ENCODE results near the gene OR4K5. TPM values are rescaled to one million over a fixed set of nuclear protein-coding genes. Genes with fewer than 3 reads are reported as not detected.
"Not testable (repeated sequence)": the region's sequence is repeated elsewhere in the genome, so short reads cannot be mapped to it uniquely, and the experiment has no call there.

The OR4K5 gene, protein sequence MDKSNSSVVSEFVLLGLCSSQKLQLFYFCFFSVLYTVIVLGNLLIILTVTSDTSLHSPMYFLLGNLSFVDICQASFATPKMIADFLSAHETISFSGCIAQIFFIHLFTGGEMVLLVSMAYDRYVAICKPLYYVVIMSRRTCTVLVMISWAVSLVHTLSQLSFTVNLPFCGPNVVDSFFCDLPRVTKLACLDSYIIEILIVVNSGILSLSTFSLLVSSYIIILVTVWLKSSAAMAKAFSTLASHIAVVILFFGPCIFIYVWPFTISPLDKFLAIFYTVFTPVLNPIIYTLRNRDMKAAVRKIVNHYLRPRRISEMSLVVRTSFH
- not detected in 2 replicates for total RNA-seq

DNA sequence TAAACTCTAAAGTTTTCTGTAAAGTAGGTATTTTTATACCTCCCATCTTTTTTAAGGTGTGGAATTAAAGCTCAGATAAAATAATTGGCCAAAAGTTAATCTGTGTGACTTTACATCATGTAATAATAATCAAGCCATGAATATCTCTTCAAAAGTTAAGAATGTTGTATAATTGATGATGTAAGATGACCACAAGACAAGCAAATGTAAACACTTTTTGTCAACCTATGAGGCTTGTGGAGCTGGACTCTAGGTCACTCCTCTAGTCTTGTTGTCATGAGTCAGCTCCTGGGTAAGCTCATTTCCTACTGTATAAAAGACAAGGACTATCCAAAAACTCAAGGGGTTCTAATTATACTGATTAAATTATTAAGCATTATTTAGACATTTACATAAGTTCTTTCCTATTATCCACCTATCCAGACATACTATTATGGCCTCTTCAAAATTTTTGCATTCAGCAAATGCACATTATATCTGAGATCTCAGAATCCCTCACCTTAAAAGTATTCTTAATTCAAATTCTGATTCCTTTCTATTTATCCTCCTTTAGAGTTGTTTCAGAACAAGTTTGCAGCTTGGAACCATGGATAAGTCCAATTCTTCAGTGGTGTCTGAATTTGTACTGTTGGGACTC, at the start of gene OR4K5:
OR4K5 (plus strand) TSS at position 587 of the 637 bp plus-strand sequence; CDS start at position 587, 0 bp downstream.
- DNase-seq (ENCODE audit: low read depth in 2 of 2) = no peak

DNA sequence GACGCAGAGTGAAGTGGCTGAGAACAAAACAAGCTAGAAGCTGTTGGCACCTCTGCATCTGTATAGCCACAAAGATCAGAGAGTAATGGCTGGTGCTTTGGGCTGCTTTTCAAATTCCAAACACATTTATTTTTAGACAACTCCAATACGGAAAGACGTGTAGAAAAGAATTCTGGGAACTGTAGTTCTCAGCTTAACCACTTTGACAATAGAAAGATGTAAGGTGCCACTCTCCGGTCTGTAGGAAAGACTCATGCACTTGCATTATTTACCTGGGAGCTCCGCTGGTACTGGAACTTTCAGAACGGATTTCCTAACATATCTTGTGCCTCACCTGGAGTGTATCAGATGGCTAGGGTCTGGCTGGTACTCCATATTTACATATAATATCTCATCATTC, 47.2 kb upstream of the OR4K5 start:
- DNase-seq (ENCODE audit: low read depth in 2 of 2) = no peak

DNA sequence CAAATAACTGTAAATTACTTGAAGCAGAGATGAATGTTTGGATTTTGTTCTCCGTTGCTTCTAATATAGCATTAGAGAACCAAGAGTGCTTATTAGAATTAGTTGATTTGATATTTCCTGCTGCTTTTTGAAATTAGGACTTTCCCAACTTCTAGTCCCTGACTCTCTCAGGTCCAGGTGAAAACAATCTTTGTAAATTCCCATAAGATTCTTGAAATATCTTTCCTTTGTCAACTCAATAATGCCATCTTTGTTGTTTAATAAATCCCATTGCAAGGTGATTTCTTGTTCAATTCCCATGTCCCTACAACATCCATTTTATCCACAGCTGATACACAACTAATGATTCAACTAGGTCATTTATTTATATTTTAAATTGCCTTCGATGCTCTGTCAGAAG, 45.6 kb upstream of the OR4K5 start, which contains the start of gene OR4K2:
OR4K2 (plus strand) TSS at position 301 of the 400 bp plus-strand sequence. CDS start 1,126 bp downstream, outside the sequence.
- DNase-seq (ENCODE audit: low read depth in 2 of 2) = no peak

DNA sequence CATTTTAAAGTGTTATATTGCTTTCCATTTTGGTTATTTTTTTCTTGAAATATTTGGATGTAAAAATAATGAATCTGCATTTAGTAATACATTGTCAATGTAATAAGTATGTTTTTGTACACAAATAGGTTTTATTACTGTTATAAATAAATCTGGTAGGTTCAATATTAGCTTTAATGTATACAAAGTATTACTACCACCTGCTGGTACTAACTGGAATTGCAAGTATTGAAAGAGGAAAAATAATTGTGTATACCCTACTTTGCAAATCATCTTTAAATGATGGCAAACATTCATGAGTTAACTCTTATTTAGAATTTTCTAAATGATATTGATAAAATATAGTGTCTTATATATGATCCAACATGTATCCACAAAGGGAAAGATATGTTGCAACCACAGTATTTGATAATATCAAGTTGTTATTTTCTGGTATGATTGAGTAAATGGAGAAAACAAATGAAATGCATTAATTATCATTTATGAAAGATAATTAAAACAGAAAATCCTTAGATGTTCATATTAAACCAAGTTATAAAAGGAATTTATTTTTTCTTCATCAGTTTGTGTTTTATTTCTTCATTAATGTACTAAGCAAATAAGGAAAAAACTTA, 42.3 kb upstream of the OR4K5 start:
- peak in 1 of 2 donors; percentile 5 for DNase-seq (ENCODE audit: low read depth in 2 of 2)

DNA sequence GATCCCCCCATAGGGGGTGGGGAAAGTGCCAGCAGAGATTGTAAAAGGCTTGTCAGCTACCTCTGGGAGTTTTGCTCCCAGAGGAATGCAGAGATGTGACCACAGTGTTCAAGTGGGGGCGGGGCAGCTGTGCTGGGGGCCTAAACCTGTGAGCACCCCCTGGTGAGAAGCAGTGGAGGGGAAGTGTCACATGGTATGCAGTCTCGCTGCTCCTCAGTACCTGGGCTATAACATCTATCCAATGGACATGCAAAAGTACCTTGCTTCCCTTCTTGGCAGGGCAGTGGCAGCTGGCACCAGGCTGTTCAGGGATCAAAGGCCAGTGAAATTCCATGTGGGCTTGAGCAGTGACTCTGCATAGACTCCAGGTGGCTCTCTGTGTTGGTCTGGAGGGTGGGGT, 25.1 kb upstream of the OR4K5 start:
- no peak for DNase-seq (ENCODE audit: low read depth in 2 of 2)

DNA sequence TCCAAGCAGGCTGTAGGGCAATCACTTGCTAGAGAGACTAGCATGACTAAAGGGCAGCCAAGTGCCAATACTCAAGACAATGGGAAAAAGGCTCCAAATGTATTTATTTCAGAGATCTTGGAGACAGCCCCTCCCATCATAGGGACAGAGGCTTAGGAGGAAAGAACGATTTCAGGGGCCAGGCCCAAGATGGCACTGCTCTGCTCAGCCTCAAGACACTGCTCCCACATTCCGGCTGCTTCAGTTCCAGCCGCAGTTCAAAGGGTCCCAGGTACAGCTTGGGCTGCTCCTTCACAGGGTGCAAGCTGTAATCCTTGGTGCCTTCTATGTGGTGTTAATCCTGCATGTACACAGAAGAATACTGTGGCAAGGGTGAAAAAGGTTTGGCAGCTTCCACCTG, 19.4 kb upstream of the OR4K5 start:
- DNase-seq (ENCODE audit: low read depth in 2 of 2) = no peak

DNA sequence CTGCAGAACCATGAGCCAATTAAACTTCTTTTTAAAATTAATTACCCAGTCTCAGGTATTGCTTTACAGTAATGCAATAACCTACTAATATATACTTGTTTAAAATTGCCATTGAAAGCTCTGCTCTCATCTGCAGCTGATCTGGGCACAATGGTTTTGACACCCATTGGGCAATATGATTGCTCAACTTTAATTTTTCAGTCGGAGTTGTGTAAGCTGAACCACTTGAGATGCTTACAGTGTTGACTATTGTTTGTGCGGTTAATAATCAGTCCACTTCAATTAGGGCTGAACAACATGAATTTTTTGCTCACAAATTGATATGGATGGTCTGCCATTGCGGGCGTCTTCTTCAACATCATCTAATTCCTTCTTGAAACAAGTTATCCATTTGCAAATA, 18.0 kb upstream of the OR4K5 start:
- DNase-seq (ENCODE audit: low read depth in 2 of 2) = no peak

DNA sequence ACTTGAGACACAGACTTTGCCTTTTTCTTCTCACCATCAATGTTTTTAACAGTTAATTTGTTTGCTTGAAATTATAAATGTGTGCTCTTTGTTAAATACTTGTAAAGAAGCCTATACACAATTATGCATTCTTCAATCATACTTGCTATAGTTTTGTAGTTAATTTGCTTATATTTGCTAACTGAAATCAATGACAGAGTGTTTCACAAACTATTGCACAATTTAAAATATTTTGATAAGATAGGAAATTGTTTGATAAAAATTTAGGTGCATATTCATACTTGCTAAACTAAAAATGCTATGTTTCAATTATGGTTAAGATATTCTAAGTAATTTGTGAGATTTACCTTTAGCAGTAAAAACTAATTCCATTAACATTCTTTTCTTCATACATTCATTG, 13.7 kb upstream of the OR4K5 start:
- DNase-seq (ENCODE audit: low read depth in 2 of 2) = no peak

DNA sequence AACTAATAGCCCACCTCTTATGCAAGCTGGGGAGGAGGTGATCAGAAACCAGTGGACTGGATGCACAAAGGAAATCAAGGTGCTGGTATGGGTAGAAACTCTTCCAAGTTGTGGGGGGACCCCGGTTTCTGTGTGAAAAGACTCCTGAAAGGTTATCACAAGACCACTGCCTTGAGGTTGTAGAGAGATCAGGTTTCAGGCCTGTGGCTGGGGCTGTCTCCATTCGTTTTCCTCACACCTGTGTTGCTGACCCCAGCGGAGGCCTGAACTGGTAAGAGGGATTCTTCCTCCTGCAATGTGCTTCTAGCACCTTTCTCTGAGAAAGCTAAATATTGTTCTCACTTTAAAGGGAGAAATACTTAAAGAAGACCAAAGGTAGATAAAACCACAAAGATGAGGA, 9.3 kb upstream of the OR4K5 start:
- no peak for DNase-seq (ENCODE audit: low read depth in 2 of 2)

DNA sequence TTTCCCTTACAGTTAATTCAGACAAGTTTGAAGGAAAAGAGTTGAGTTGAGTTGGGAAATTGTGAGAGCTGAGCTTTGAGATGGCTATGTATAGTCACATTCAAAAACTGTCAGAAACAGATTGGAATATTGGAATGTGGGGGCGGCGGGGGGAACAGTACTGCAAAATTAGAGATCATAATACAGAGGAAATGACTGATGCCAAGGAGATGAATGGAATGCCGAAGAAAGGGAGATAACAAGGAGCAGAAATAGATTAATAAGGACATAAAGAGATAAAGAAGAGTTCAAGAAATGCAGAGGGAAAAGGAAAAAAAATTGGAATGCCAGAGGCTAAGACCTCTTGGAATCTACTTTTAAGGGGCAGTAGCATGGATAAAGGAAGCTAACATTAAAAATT, 3.2 kb upstream of the OR4K5 start:
- no peak for DNase-seq (ENCODE audit: low read depth in 2 of 2)

DNA sequence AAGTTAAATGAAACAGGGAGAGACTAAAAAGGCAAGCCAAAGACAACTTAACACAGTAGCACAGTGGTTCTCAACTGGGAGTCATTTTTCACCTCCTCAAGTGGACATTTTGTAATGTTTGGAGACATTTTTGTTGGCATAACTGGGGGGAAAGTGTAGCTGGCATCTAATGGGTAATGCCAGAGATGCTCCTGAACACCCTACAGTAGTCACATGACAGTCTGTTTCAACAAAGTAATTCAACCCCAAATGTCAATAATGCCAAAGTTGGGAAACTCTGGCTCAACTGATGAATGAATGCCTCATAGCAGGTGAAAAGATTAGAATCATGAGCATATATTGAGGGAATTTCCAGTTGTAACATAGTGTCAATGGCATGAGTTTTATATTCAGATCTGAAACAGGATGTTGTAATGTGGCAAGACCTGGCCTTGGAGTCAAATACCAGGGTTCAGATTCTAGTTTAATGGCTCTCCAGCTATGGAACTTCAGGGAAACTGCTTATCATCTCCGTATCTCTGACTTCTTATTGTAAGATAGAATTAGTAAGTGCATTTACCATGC, 2.4 kb upstream of the OR4K5 start:
- no peak for DNase-seq (ENCODE audit: low read depth in 2 of 2)

DNA sequence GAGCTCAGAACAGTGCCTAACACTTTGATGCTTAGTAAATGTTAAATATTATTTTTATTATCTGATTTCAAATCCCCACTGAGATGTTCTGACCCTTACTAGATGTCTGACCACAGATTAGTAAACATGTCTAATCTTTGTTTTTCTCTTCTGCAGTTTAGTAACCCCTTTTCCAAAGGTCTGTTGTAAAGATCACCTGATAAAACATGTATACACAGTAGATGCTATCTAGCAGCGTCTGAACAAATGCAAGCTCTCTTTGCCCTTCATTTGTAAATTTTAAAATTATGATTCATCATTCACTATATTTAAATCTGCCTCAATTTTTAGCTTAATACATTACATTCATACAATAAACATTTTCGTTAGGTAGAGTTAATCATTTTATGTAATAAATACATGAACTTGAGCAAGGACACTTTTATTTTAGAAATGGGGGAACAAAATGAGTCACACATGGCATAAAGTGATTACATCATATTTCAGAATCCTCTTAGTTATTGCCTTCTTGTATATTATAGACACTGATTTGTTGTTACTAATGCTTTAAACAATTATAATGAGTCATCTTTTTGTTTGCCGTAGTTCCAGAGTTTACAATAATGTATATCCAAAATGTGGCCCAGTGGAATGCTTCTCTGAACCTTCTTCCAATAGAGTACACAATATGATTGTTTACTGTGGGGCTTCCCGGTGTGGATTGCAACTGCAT, 1.7 kb upstream of the OR4K5 start:
- DNase-seq (ENCODE audit: low read depth in 2 of 2) = no peak

DNA sequence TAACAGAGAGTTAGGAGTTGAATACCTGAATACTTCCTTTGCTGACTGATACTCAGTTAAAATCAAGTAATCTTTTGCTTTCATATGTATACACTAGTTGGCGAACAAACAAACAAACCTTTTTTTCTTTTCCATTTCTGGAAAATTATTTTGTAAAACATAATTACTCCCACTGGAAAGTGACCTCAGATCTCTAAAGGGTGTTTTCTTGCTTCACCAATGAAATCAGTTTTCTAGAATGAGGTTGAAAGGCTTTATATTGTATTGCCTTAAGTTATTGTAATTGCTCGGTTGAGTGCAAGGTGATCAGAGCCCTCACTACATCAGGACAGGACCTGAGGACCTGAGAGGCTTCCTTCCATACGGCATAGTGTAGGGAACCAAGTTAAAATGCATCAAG, 10.2 kb downstream of the OR4K5 start, which contains the start of gene OR4K1:
OR4K1 (plus strand) TSS at position 301 of the 400 bp plus-strand sequence. CDS start 4,750 bp downstream, outside the sequence.
- DNase-seq (ENCODE audit: low read depth in 2 of 2) = no peak

DNA sequence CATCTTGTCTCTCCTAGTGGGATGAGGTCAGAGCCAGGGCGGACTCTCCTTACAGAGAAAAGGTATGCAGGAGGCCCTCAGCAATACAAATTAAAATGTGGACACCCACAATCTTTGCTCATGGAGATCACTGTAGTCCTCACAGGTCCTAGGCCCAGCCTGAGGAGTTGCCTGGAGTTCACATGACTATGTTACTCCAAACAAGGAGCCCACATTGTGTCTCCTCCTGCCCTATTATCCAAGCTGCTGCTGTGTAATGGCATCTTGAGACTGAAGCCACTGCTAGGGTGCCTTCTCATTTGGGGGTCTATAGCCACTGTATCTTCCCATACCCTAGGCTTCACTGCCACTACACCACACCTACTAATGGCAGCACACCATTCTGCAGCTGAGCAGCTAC, 21.3 kb downstream of the OR4K5 start:
- DNase-seq (ENCODE audit: low read depth in 2 of 2) = no peak

DNA sequence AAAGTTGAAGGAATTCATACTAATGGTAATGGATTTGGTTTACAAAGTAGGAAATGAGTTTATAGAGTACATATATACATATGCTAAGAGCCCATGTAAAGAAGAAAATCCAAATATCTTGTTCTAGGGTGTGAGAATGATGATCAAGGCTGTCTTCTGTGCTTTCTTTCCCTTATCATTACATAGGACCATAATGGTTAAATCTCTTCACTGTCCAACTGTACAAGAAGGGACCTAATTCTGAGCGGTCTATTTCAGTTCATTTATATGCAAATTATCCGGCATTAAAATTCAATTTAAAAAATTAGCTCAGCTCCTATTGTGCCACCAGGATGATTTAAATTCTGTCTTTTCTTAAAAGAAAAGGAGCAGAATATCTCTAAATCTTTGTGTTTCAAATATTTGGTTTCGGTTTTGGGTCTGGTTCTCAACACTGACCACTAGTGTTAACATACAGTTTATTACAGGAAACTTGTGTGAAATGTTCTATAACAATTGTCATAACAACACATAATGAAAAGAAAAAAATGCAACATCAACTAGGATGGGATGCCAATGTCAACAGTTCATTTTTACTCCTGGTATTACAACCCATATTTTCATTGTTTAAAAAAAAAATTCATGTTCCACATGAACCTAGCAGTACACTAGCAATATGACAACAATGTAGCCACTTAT, 27.1 kb downstream of the OR4K5 start:
- peak in 1 of 2 donors; percentile 86 for DNase-seq (ENCODE audit: low read depth in 2 of 2)

DNA sequence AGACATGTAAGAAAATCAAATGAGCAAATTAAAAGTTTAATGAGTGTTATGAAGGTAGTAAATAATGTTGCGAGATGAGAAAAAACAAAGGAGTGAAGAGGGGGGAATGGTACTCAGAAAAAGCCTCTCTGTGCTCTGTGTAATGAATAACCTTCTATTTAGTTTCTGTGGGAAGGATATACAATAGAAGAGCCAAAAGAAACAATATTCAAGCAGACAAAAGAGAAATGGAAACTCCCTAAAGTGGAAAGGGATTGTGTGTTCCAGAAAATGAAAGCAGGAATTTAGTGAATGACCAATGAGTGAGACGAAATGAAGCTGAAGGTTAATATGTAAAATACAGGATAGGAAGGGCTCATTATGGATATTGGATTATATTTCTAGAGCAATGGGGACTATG, 28.8 kb downstream of the OR4K5 start:
- DNase-seq (ENCODE audit: low read depth in 2 of 2) = peak in 1 of 2 donors; percentile 50

DNA sequence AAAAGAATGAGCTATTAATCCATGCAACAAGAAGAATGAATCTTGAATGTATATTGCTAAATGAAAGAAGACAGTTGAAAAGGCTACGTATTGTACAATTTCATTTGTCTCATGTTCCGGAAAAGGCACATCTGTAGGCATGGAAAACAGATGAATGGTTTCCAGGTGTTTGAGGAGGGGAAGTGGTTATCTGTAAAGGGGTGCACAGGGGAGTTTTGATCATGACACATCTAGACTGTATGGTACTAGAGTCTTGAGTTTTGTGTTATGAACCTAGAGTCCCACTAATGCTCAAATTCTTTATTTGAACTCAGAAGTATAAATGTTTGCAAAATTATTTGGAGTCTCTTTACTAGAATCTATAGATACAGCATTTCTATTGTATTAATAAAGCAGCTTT, 49.3 kb downstream of the OR4K5 start:
- DNase-seq (ENCODE audit: low read depth in 2 of 2) = not testable (repeated sequence)

All from dermis microvascular lymphatic vessel endothelial cell (primary cell).